Small intestine (tissue), 7 donors: ENCODE data around the gene NRG2. TPM values are rescaled to one million over a fixed set of nuclear protein-coding genes. Genes with fewer than 3 reads are reported as not detected.

Source experiments
- DNase-seq, 2 donors: peaks; one replicate each; pipeline versions ENCODE4 v3.0.0 to v3.0.0-alpha.2; 2013
- FAIRE-seq: peaks from 2 replicates; lab custom pipeline; 2012; peaks lifted over from hg19 to GRCh38; lab: Jason Lieb, UNC
- H3K27ac ChIP-seq, 3 donors: one replicate each; pipeline ENCODE4 v1.5.1; 2013; ENCODE audit warnings: low read length in 2 of 3, mild to moderate bottlenecking in 2 of 3, control low read depth in 1 of 3, inconsistent platforms in 1 of 3, low read depth in 1 of 3, moderate library complexity in 1 of 3
- H3K27me3 ChIP-seq, 3 donors: one replicate each; pipeline ENCODE4 v1.6.1; 2013; ENCODE audit warnings: low read length in 3 of 3, inconsistent platforms in 1 of 3; ENCODE audit not compliant: control insufficient read depth in 3 of 3, insufficient read depth in 3 of 3
- H3K36me3 ChIP-seq, 3 donors: one replicate each; pipeline ENCODE4 v1.6.1; 2013; ENCODE audit warnings: low read length in 3 of 3, inconsistent platforms in 1 of 3, low read depth in 1 of 3, mild to moderate bottlenecking in 1 of 3, moderate library complexity in 1 of 3; ENCODE audit not compliant: control insufficient read depth in 3 of 3, insufficient read depth in 2 of 3
- H3K4me1 ChIP-seq, 3 donors: one replicate each; pipeline ENCODE4 v1.6.1; 2013; ENCODE audit warnings: low read length in 2 of 3, inconsistent platforms in 1 of 3, low read depth in 1 of 3, mild to moderate bottlenecking in 1 of 3, moderate library complexity in 1 of 3; ENCODE audit not compliant: control insufficient read depth in 3 of 3, insufficient read depth in 2 of 3
- H3K4me3 ChIP-seq, 3 donors: one replicate each; pipeline ENCODE4 v1.5.1; 2013; ENCODE audit warnings: low read length in 3 of 3, control low read depth in 1 of 3, inconsistent platforms in 1 of 3, low read depth in 1 of 3, mild to moderate bottlenecking in 1 of 3, moderate library complexity in 1 of 3
- H3K9me3 ChIP-seq, 2 donors: one replicate each; pipeline ENCODE4 v1.6.1; 2013; ENCODE audit warnings: low read depth in 1 of 2, low read length in 1 of 2; ENCODE audit not compliant: control insufficient read depth in 2 of 2, insufficient read depth in 1 of 2
- WGBS, 3 donors: extraction: QIAGEN DNeasy Blood & Tissue Kit; methylation state at CpG; one replicate each; pipeline ENCODE4 v1.1.7; 2013; 5-methylcytosine and 5-hydroxymethylcytosine counted together
- polyA plus RNA-seq, 4 donors: library from polyadenylated mRNA; stranded (reverse) in 3 of 4; unstranded in 1 of 4; fragments of 200-250 nt in 3 of 4; fragments of 120-200 nt in 1 of 4; gene quantifications; one replicate each; pipeline versions ENCODE4 v1.2.1 to v1.2.3, GENCODE V29; 2013
- donor health status: healthy with polysubstance abuse.
- donor health status: control.
- donor health status: control.
- donor health status: Bipolar disorder and iron deficiency.
- donor health status: healthy.

The NRG2 gene
- polyA plus RNA-seq, 4 donors, result 0.19 to 0.55 TPM; not detected in 2

DNA sequence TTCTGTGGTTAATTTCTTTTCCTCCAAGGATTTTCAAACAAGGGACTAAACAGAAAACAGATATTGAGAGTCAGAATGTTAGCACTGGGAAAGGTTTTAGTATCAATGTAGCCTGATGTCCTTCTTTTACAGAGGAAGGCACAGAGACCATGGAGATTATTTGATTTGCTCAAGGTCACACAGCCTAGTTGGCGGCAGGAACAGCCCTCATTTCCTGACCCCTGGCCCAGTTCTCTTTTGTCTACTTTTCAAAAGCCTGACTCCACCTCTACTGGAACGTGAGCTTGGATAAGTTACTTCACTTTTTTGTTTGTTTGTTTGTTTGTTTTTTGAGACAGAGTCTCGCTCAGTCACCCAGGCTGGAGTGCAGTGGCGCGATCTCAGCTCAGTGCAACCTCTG, 6.6 kb upstream of the NRG2 start:
- FAIRE-seq (no peak), DNase-seq (no peak)
- Histone ChIP-seq H3K27ac (no peak overlapping the region), H3K27me3 (peaks cover 0 to 19% (median 4%) of the 10 kb centered on the region in 3 donors), H3K9me3 (no peaks in the 10 kb centered on the region), H3K4me3 (no peak overlapping the region), H3K36me3 (no peaks in the 10 kb centered on the region), H3K4me1 (no peaks in the 10 kb centered on the region)
- WGBS, 3 donors, result 65 to 80% (median 74%) methylated on average over 5 of the region's 5 CpGs

DNA sequence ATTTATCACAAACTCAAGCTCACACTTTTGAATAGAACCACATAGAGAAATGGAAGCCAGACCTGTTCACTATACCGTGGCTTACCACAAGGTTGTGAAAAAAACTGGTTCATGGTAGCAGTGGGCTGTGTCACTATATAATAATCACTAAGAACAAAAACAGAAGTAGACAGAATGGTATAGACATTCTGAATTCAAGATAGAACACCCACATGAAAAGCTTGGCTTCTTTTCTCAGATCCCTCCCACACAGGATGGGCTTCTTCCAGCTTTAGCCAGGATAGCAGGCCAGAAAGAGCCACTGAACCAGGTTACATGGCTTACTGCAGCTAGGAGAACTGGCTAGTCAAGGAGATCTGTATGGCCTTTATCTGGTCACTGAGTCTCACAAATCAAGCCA, 6.1 kb upstream of the NRG2 start:
- H3K4me3 ChIP-seq, result no peak overlapping the region
- DNase-seq (no peak), FAIRE-seq (no peak)
- no peaks in the 10 kb centered on the region for H3K36me3 ChIP-seq
- H3K27ac ChIP-seq, result no peak overlapping the region
- peaks cover 0 to 22% (median 7%) of the 10 kb centered on the region in 3 donors for H3K27me3 ChIP-seq
- H3K9me3 ChIP-seq, result no peaks in the 10 kb centered on the region
- WGBS, 3 donors, result 74 to 88% (median 85%) methylated on average over 1 of the region's 1 CpG
- H3K4me1 ChIP-seq, result no peaks in the 10 kb centered on the region

DNA sequence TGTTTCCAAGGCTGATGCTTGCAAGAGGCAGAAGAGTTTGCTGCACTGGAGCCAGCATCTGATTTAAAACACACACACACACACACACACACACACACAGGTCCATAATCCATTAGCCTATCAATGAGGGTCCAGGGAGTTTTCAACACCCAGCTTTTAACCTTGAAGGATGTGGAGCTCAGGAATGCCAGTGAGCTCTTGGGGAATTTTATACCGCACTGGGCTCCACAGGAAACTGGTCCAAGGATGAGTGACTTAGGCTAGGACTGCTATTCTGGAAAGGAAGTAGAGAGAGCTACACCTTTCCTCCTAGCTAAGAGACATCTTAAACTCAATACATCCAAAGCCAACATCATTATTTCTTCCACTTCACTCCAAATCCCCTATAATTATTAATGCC, 942 bp upstream of the NRG2 start:
- FAIRE-seq (no peak), DNase-seq (no peak)
- peaks cover 0 to 53% (median 4%) of the 10 kb centered on the region in 3 donors for H3K27me3 ChIP-seq
- no peaks in the 10 kb centered on the region for H3K36me3 ChIP-seq
- no peak overlapping the region for H3K27ac ChIP-seq
- H3K4me1 ChIP-seq, result peaks cover 0 to 6% (median 0%) of the 10 kb centered on the region in 3 donors
- H3K4me3 ChIP-seq, result no peak overlapping the region
- WGBS, 3 donors, result 43 to 48% (median 45%) methylated on average over 1 of the region's 1 CpG
- no peaks in the 10 kb centered on the region for H3K9me3 ChIP-seq

DNA sequence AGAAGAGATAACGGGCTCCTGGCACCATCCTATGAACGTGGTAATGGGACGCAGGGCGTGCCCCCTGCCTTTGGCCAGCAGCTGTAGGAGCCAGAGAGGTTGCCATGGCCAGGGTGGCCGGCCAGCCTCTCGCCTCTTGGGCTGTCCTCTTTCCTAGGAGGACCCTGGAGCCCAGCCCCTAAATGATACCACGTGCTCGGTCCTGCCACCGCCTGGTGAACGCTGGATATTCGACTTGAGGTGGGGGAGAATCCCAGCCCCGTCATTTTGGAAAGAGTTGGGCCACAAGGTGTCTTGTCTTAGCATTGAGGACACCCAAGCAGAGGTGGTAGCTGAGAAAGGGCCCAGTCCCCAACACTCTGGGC, 391 bp upstream of the NRG2 start:
- H3K4me1 ChIP-seq, result peaks cover 0 to 6% (median 0%) of the 10 kb centered on the region in 3 donors
- H3K27ac ChIP-seq, result no peak overlapping the region
- H3K9me3 ChIP-seq, result no peaks in the 10 kb centered on the region
- FAIRE-seq, result no peak
- H3K4me3 ChIP-seq, result peak overlapping the region in 2 of 3 donors; percentile 39 to 53
- DNase-seq, result no peak
- H3K27me3 ChIP-seq, result peaks cover 0 to 54% (median 4%) of the 10 kb centered on the region in 3 donors
- WGBS, 3 donors, result 1 to 3% (median 1%) methylated on average over 12 of the region's 12 CpGs
- no peaks in the 10 kb centered on the region for H3K36me3 ChIP-seq

DNA sequence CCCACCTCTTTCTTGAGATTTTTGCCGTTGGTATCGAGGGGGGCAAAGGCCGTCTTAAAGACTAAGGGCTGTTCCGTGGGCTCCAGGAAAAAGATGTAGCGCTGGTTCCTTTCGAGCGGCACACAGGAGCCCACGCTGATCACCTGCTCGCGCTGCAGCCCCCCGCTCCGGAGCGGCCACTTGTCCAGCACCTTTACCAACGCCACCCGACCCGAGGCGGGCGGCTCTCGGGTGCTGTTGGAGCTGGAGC, 781 bp downstream of the NRG2 start:
- WGBS, 3 donors, result 1% methylated on average over 14 to 19 of the region's 19 CpGs
- FAIRE-seq (no peak), DNase-seq (no peak)
- Histone ChIP-seq H3K4me3 (peak overlapping the region in 2 of 3 donors; percentile 41 to 53), H3K36me3 (no peaks in the 10 kb centered on the region), H3K9me3 (no peaks in the 10 kb centered on the region), H3K27me3 (peaks cover 0 to 54% (median 4%) of the 10 kb centered on the region in 3 donors), H3K27ac (no peak overlapping the region), H3K4me1 (peaks cover 0 to 6% (median 0%) of the 10 kb centered on the region in 3 donors)

DNA sequence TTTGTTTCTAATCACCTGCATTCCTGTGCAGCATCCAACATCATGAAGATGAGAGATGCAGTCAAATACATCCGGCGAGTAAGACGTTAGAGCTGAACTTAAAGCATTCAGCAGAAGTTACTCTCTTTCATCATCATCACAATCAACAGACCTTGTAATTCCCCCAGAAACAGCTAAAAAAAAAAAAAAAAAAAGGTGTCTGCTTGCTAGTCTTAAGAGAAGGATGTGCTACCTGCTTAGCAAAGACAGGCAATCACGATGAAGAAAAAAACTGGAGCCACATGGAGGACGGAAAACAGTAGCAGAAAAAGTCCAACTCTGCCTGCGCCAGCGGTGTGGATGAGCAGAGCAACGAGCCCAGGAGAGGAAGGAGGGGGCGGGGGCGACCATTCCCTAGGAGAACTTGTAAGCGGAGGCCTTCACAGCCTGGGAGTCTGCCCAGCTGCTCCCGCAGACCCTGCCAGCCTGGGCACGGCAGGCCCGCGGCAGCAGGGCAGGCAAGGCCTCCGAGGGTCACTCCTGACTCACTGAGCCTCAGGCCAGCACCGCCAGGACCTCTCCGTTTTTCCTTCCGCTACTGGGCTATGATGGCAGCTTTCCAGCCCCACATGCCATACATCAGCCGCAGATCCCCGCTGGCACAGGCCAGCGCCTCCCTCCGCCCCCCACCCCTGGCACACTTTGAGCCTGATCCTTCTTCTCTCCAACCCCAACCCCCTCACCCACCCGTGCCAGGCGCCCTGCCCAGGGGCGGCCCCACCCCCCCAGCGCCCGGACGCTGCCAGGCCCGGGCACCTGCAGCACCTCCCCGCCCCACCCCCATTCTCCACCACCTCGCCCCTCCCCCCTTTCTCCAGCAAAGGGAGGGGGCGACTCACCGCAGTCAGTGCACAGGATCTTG, 1.4 kb downstream of the NRG2 start:
- Histone ChIP-seq H3K27ac (no peak overlapping the region), H3K36me3 (no peaks in the 10 kb centered on the region), H3K4me3 (peak overlapping the region in 2 of 3 donors; percentile 41 to 53), H3K9me3 (no peaks in the 10 kb centered on the region), H3K4me1 (peaks cover 0 to 6% (median 0%) of the 10 kb centered on the region in 3 donors), H3K27me3 (peaks cover 0 to 54% (median 6%) of the 10 kb centered on the region in 3 donors)
- FAIRE-seq, result no peak
- DNase-seq, result peak; percentile 3 to 31
- WGBS, 3 donors, result 9 to 16% (median 10%) methylated on average over 23 to 34 of the region's 34 CpGs

DNA sequence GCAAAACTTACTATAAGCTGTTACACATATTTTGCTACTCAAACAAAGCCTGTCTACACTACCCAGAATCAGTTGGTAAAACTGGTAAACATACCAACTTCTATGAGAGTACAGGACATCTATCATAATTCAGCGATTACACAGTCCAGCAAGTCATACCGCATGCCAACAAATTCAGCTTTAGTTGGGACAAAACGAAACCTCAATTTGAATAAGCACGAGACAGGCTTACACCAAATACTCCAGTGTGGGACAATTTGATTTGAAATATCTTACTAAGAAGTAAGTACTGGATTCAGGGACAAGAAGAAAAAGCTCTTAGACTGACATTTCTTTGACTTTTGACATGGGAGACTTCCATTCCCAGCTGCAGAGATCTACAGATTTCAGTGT, 2.0 kb downstream of the NRG2 start:
- Histone ChIP-seq H3K9me3 (no peaks in the 10 kb centered on the region), H3K4me1 (peaks cover 0 to 6% (median 0%) of the 10 kb centered on the region in 3 donors), H3K36me3 (no peaks in the 10 kb centered on the region), H3K27me3 (peaks cover 0 to 52% (median 6%) of the 10 kb centered on the region in 3 donors), H3K4me3 (no peak overlapping the region), H3K27ac (no peak overlapping the region)
- FAIRE-seq, result no peak
- 61 to 71% (median 70%) methylated on average over 4 of the region's 4 CpGs for WGBS, 3 donors
- no peak for DNase-seq

DNA sequence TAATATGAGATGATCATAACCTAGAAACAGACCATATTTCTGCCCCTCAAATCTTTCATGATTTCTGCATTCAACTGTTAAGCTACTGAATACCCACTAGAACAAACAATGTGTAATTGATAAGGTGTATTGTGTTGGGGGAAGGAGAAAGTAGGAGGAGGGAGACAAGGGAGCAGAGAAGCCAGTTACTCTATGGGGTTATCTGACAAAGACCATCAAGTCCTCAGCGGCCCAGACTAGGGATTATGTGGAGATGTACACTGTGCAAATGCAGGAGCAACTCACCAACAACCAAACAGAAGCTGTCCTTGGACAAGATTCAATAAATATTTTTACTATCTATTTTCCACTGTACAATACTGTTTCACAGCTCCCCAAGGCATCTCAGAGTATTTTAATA, 2.7 kb downstream of the NRG2 start:
- no peak overlapping the region for H3K27ac ChIP-seq
- H3K9me3 ChIP-seq, result no peaks in the 10 kb centered on the region
- no peak overlapping the region for H3K4me3 ChIP-seq
- WGBS, 3 donors, result 69 to 80% (median 77%) methylated on average over 1 of the region's 1 CpG
- no peaks in the 10 kb centered on the region for H3K36me3 ChIP-seq
- peaks cover 0 to 6% (median 0%) of the 10 kb centered on the region in 3 donors for H3K4me1 ChIP-seq
- FAIRE-seq (no peak), DNase-seq (no peak)
- peaks cover 0 to 51% (median 6%) of the 10 kb centered on the region in 3 donors for H3K27me3 ChIP-seq
